ENCODE data around the gene AJUBA. TPM values are rescaled to one million over a fixed set of nuclear protein-coding genes. Genes with fewer than 3 reads are reported as not detected.

Gene AJUBA
- total and polyA plus RNA-seq, 2 donors (not counting 1 experiment from before 2014, with no cell fraction given), result 1.6 TPM; not detected in 1

DNA sequence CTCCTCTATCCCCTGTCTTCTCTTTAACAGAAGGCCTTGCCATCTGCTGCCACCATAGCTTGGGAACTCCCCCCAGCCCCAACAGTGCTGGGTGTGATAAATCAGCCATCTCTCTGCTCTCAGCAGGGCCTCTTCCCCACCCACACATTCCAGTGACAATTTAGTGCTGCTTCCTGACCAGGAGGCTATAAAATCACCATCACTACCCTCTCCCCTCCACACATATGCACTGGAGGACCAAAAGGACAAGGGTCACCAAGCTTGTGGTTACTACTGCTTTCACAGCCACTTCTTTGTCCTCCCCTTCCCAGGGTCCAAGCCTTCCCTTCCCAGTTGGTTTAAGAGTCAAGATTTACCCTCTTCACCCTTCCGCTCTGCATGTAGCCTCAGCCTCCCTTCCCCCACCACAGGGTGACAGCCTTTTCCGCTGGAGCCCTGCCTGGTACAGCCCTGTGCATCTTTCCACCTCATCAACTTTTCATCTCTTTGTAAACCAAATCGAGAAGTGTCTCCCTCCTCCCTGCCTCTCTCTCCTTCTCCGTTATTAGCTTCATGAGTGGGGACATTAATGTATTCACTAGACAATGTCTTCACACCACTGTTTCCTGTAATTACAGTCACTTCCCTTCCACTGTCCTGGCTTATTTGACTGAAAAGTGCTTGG, 42.9 kb upstream of the AJUBA start:
- H3K4me1 ChIP-seq (ENCODE audit: control insufficient read depth in 2 of 2, insufficient read depth in 2 of 2, low read length in 2 of 2), result peaks cover 0 to 3% of the 10 kb centered on the region in 2 donors
- no peak overlapping the region for H3K4me3 ChIP-seq (ENCODE audit: control extremely low read depth in 1 of 5, extremely low read depth in 1 of 5, insufficient read depth in 1 of 5, low read depth in 2 of 5, low read length in 4 of 5)
- intact Hi-C loops (cut with micrococcal nuclease), result no loop called here

DNA sequence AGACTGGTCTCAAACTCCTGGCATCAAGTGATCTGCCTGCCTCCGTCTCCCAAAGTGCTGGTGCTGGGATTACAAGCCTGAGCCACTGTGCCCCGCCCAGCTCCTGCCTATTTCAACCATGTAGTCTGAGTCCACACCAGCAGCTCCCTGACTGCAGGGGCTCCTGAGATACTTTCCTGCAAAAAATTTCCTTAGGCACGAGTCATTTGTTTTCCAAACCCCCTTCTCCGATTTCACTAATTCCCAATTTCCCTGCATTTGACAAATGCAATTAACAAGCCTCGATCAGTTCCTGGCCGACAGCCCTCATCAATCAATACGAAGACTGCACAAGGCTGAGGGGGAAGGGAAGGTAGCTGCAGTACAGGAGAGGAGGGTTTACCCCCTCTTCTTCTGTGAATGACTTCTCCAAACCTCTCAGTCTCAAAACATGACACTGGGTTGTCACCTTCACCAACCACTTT, 42.3 kb upstream of the AJUBA start:
- H3K4me1 ChIP-seq (ENCODE audit: control insufficient read depth in 2 of 2, insufficient read depth in 2 of 2, low read length in 2 of 2), result peaks cover 0 to 3% of the 10 kb centered on the region in 2 donors
- WGBS (ENCODE audit: insufficient coverage), result 95% methylated on average over 2 of the region's 7 CpGs
- H3K9me3 Mint-ChIP-seq (ENCODE audit: insufficient read depth), result no peaks in the 10 kb centered on the region

More for the DNA sequence above, 42.9 kb upstream of the AJUBA start:
- Histone ChIP-seq H2AFZ (ENCODE audit: insufficient read depth, low read depth, low read length, poor library complexity, severe bottlenecking) (no peak overlapping the region), H3K4me2 (replicated peaks; ENCODE audit: low read depth, low read length, poor library complexity, severe bottlenecking) (no peak overlapping the region), H3K9me3 (ENCODE audit: control extremely low read depth in 1 of 3, control insufficient read depth in 2 of 3, insufficient read depth in 1 of 3, low read length in 2 of 3) (no peaks in the 10 kb centered on the region), H3K27me3 (replicated peaks in 1 of 4; ENCODE audit: control extremely low read depth in 1 of 4, control insufficient read depth in 3 of 4, insufficient read depth in 4 of 4, low read length in 3 of 4) (no peaks in the 10 kb centered on the region), H3K9ac (ENCODE audit: low read length) (no peak overlapping the region), H4K20me1 (ENCODE audit: control insufficient read depth, insufficient read depth, low read length, poor library complexity, severe bottlenecking) (no peaks in the 10 kb centered on the region), H3K27ac (ENCODE audit: low read length in 2 of 2) (no peak overlapping the region), H3K36me3 (replicated peaks in 1 of 2; ENCODE audit: control extremely low read depth in 1 of 2, control insufficient read depth in 1 of 2, extremely low read depth in 1 of 2, insufficient read depth in 2 of 2, low read length in 1 of 2) (peaks cover 0 to 16% of the 10 kb centered on the region in 2 experiments), H3K79me2 (ENCODE audit: control insufficient read depth, insufficient read depth, low read length) (no peaks in the 10 kb centered on the region)
- Mint-ChIP-seq H3K27ac (no peak overlapping the region), H3K4me1 (peaks cover 11% of the 10 kb centered on the region), H3K4me3 (no peak overlapping the region), H3K9me3 (ENCODE audit: insufficient read depth) (no peaks in the 10 kb centered on the region), H3K27me3 (no peaks in the 10 kb centered on the region)
- POLR2A ChIA-PET, result no interaction called here
- CTCF ChIA-PET, result interaction anchor here (1.2 to 2.1 kb wide), 2 partner anchors 30 to 33 kb away, joined by 3 to 7 read pairs; no protein-coding TSS in a partner anchor
- TF ChIP-seq EZH2 (IDR thresholded peaks at IDR 0.05; ENCODE audit: borderline replicate concordance, insufficient read depth, low read depth, low read length, poor library complexity, severe bottlenecking), result no peak
- TF ChIP-seq, protein P1, sequence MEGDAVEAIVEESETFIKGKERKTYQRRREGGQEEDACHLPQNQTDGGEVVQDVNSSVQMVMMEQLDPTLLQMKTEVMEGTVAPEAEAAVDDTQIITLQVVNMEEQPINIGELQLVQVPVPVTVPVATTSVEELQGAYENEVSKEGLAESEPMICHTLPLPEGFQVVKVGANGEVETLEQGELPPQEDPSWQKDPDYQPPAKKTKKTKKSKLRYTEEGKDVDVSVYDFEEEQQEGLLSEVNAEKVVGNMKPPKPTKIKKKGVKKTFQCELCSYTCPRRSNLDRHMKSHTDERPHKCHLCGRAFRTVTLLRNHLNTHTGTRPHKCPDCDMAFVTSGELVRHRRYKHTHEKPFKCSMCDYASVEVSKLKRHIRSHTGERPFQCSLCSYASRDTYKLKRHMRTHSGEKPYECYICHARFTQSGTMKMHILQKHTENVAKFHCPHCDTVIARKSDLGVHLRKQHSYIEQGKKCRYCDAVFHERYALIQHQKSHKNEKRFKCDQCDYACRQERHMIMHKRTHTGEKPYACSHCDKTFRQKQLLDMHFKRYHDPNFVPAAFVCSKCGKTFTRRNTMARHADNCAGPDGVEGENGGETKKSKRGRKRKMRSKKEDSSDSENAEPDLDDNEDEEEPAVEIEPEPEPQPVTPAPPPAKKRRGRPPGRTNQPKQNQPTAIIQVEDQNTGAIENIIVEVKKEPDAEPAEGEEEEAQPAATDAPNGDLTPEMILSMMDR (IDR thresholded peaks at IDR 0.05), result no peak
- 89% methylated on average over 2 of the region's 4 CpGs for WGBS (ENCODE audit: insufficient coverage)
- DNase-seq (no peak), ATAC-seq (ENCODE audit: low read depth) (no peak)

More for the DNA sequence above, 42.3 kb upstream of the AJUBA start:
- ATAC-seq (ENCODE audit: low read depth) (no peak), DNase-seq (no peak)
- no peaks in the 10 kb centered on the region for H3K9me3 ChIP-seq (ENCODE audit: control extremely low read depth in 1 of 3, control insufficient read depth in 2 of 3, insufficient read depth in 1 of 3, low read length in 2 of 3)
- ChIA-PET CTCF (interaction anchor here (1.1 to 2.1 kb wide), 4 partner anchors 29 to 44 kb away, joined by 3 to 7 read pairs (median 4); partner anchors contain the start of gene CDH24), POLR2A (interaction anchor here (0.6 kb wide), 1 partner anchor 12 kb away, joined by 12 read pairs; no protein-coding TSS in a partner anchor)
- intact Hi-C loops (cut with micrococcal nuclease), result no loop called here
- H3K4me3 ChIP-seq (ENCODE audit: control extremely low read depth in 1 of 5, extremely low read depth in 1 of 5, insufficient read depth in 1 of 5, low read depth in 2 of 5, low read length in 4 of 5), result no peak overlapping the region
- no peak overlapping the region for H3K4me3 Mint-ChIP-seq
- no peak overlapping the region for H3K27ac Mint-ChIP-seq
- no peak overlapping the region for H3K9ac ChIP-seq (ENCODE audit: low read length)
- no peaks in the 10 kb centered on the region for H3K27me3 ChIP-seq (replicated peaks in 1 of 4; ENCODE audit: control extremely low read depth in 1 of 4, control insufficient read depth in 3 of 4, insufficient read depth in 4 of 4, low read length in 3 of 4)
- peaks cover 11% of the 10 kb centered on the region for H3K4me1 Mint-ChIP-seq
- no peaks in the 10 kb centered on the region for H3K27me3 Mint-ChIP-seq
- peaks cover 0 to 16% of the 10 kb centered on the region in 2 experiments for H3K36me3 ChIP-seq (replicated peaks in 1 of 2; ENCODE audit: control extremely low read depth in 1 of 2, control insufficient read depth in 1 of 2, extremely low read depth in 1 of 2, insufficient read depth in 2 of 2, low read length in 1 of 2)
- H2AFZ ChIP-seq (ENCODE audit: insufficient read depth, low read depth, low read length, poor library complexity, severe bottlenecking), result no peak overlapping the region
- H3K27ac ChIP-seq (ENCODE audit: low read length in 2 of 2), result no peak overlapping the region
- no peaks in the 10 kb centered on the region for H4K20me1 ChIP-seq (ENCODE audit: control insufficient read depth, insufficient read depth, low read length, poor library complexity, severe bottlenecking)
- H3K4me2 ChIP-seq (replicated peaks; ENCODE audit: low read depth, low read length, poor library complexity, severe bottlenecking), result no peak overlapping the region
- no peaks in the 10 kb centered on the region for H3K79me2 ChIP-seq (ENCODE audit: control insufficient read depth, insufficient read depth, low read length)
- TF ChIP-seq, protein P1 (IDR thresholded peaks at IDR 0.05), result no peak
- TF ChIP-seq EZH2 (IDR thresholded peaks at IDR 0.05; ENCODE audit: borderline replicate concordance, insufficient read depth, low read depth, low read length, poor library complexity, severe bottlenecking), result no peak

All from B cell (primary cell).